ENCODE results near the gene DTNB. TPM values are rescaled to one million over a fixed set of nuclear protein-coding genes. Genes with fewer than 3 reads are reported as not detected.
"Not testable (repeated sequence)": the region's sequence is repeated elsewhere in the genome, so short reads cannot be mapped to it uniquely, and the experiment has no call there.

Gene DTNB
- total RNA-seq, 1 experiment from 2014 or later = 19.6 TPM

DNA sequence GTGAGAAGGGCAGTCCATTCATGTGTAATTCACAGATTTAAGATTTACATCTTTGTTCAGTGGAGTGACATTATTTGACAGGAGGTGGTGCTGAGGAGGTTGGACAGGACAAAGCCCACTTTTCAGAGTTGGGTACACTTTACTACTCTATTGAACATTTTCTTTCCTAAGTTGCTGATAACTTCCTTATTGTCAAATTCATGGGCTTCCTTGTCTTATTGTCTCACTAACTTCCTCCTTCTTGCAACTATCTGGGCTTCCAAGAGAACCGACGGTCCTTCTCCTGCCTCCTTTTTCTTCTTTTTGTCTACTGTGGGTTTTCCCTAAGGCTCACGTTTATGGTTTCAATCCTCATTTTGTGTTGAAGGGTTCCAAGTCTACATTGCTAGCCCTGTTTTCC, 263.9 kb downstream of the DTNB start:
- BruUV-seq (replicated peaks) = no TSS peak
- CTCF ChIA-PET = no interaction called here
- H3K9me3 ChIP-seq (ENCODE audit: low read depth, low read length, poor library complexity, severe bottlenecking) = no peaks in the 10 kb centered on the region
- no peak for TF ChIP-seq EZH2 (IDR thresholded peaks at IDR 0.05; ENCODE audit: borderline replicate concordance, low read depth, low read length, poor library complexity, severe bottlenecking)
- TF ChIP-seq, protein P1, sequence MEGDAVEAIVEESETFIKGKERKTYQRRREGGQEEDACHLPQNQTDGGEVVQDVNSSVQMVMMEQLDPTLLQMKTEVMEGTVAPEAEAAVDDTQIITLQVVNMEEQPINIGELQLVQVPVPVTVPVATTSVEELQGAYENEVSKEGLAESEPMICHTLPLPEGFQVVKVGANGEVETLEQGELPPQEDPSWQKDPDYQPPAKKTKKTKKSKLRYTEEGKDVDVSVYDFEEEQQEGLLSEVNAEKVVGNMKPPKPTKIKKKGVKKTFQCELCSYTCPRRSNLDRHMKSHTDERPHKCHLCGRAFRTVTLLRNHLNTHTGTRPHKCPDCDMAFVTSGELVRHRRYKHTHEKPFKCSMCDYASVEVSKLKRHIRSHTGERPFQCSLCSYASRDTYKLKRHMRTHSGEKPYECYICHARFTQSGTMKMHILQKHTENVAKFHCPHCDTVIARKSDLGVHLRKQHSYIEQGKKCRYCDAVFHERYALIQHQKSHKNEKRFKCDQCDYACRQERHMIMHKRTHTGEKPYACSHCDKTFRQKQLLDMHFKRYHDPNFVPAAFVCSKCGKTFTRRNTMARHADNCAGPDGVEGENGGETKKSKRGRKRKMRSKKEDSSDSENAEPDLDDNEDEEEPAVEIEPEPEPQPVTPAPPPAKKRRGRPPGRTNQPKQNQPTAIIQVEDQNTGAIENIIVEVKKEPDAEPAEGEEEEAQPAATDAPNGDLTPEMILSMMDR (conservative IDR thresholded peaks at IDR 0.05; ENCODE audit: low read depth, low read length) = no peak
- H3K4me1 ChIP-seq (ENCODE audit: insufficient read depth, low read length, poor library complexity, severe bottlenecking) = no peaks in the 10 kb centered on the region
- no peaks in the 10 kb centered on the region for H3K27me3 ChIP-seq (replicated peaks; ENCODE audit: insufficient read depth, low read depth, low read length, poor library complexity)
- DNase-seq (ENCODE audit: low spot score) = no peak
- H3K27ac ChIP-seq (ENCODE audit: low read depth, low read length, poor library complexity, severe bottlenecking) = no peak overlapping the region
- H3K36me3 ChIP-seq (ENCODE audit: insufficient read depth, low read length, poor library complexity, severe bottlenecking) = no peaks in the 10 kb centered on the region
- POLR2A ChIA-PET (ENCODE audit: low non-redundant PET) = no interaction called here
- H3K4me3 ChIP-seq (ENCODE audit: low read depth, low read length, poor library complexity, severe bottlenecking) = no peak overlapping the region
- intact Hi-C loops (cut with micrococcal nuclease; ENCODE audit: unreplicated experiment) = no loop called here

DNA sequence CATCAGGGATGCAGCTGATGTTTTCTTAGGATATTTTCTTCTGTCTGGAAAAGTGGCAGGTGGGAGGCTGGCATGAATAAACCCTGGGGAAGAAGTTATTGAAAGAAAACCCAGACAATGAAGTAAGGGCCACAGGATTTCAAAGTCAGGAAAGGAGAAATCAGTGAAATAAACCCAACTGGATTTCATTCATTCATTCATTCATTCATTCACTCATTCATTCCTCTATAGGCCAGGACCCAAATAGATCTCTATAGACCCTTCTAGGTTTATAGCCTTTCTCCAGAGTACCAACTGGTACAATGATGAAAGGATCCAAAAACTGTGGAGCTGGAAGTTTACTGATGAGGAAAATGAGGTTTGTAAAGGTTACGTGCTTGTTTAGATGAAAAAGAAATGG, 264.3 kb downstream of the DTNB start:
- H3K36me3 ChIP-seq (ENCODE audit: insufficient read depth, low read length, poor library complexity, severe bottlenecking) = no peaks in the 10 kb centered on the region
- no peak for DNase-seq (ENCODE audit: low spot score)
- ChIA-PET CTCF (no interaction called here), POLR2A (ENCODE audit: low non-redundant PET) (no interaction called here)
- no peaks in the 10 kb centered on the region for H3K27me3 ChIP-seq (replicated peaks; ENCODE audit: insufficient read depth, low read depth, low read length, poor library complexity)
- no peak overlapping the region for H3K27ac ChIP-seq (ENCODE audit: low read depth, low read length, poor library complexity, severe bottlenecking)
- H3K4me1 ChIP-seq (ENCODE audit: insufficient read depth, low read length, poor library complexity, severe bottlenecking) = no peaks in the 10 kb centered on the region
- intact Hi-C loops (cut with micrococcal nuclease; ENCODE audit: unreplicated experiment) = no loop called here
- no TSS peak for BruUV-seq (replicated peaks)
- no peak for TF ChIP-seq EZH2 (IDR thresholded peaks at IDR 0.05; ENCODE audit: borderline replicate concordance, low read depth, low read length, poor library complexity, severe bottlenecking)
- TF ChIP-seq, protein P1 (conservative IDR thresholded peaks at IDR 0.05; ENCODE audit: low read depth, low read length) = no peak
- no peak overlapping the region for H3K4me3 ChIP-seq (ENCODE audit: low read depth, low read length, poor library complexity, severe bottlenecking)
- no peaks in the 10 kb centered on the region for H3K9me3 ChIP-seq (ENCODE audit: low read depth, low read length, poor library complexity, severe bottlenecking)

DNA sequence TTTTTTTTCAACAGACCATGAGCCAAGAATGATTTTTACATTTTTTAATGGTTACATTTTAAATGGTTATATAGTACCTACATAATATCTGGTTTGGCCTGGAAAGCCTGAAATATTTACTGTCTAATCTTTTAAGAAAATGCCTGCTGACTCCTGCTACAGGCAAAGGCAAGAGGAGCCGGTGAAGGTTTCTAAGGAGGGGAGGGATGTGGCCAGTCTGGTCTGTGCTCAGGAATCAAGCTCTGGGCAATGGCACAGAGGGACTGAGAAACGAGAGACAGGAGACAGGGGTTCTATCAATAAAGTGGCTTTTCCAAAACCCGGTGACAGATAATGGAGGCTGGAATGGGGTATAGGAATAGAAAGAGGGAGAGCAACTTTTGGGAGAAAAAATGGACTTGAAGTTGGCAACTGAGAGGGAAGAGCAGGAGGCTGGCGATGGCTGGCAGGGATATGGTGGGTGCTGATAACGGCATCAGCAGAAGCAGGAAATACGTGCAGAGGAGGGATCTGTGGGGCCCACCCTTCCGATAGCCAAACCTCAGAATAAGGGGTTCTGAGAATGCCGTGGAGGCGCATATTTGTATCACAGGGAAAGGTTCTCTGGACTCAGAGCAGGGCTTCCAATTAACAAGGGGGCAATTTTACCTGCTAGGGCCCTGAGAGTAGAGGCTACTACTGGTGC, 267.6 kb downstream of the DTNB start:
- H3K4me3 ChIP-seq (ENCODE audit: low read depth, low read length, poor library complexity, severe bottlenecking) = no peak overlapping the region
- H3K4me1 ChIP-seq (ENCODE audit: insufficient read depth, low read length, poor library complexity, severe bottlenecking) = no peaks in the 10 kb centered on the region
- H3K36me3 ChIP-seq (ENCODE audit: insufficient read depth, low read length, poor library complexity, severe bottlenecking) = no peaks in the 10 kb centered on the region
- no peak for TF ChIP-seq EZH2 (IDR thresholded peaks at IDR 0.05; ENCODE audit: borderline replicate concordance, low read depth, low read length, poor library complexity, severe bottlenecking)
- TF ChIP-seq, protein P1 (conservative IDR thresholded peaks at IDR 0.05; ENCODE audit: low read depth, low read length) = no peak
- no peak overlapping the region for H3K27ac ChIP-seq (ENCODE audit: low read depth, low read length, poor library complexity, severe bottlenecking)
- no peaks in the 10 kb centered on the region for H3K9me3 ChIP-seq (ENCODE audit: low read depth, low read length, poor library complexity, severe bottlenecking)
- no peaks in the 10 kb centered on the region for H3K27me3 ChIP-seq (replicated peaks; ENCODE audit: insufficient read depth, low read depth, low read length, poor library complexity)
- POLR2A ChIA-PET (ENCODE audit: low non-redundant PET) = interaction anchor here (0.7 kb wide), 1 partner anchor 26 kb away, joined by 3 read pairs; no protein-coding TSS in a partner anchor
- CTCF ChIA-PET = no interaction called here
- no TSS peak for BruUV-seq (replicated peaks)
- no peak for DNase-seq (ENCODE audit: low spot score)
- intact Hi-C loops (cut with micrococcal nuclease; ENCODE audit: unreplicated experiment) = no loop called here

- H3K27ac ChIP-seq (ENCODE audit: low read depth, low read length, poor library complexity, severe bottlenecking); intact Hi-C loops (cut with micrococcal nuclease; ENCODE audit: unreplicated experiment); H3K27me3 ChIP-seq (replicated peaks; ENCODE audit: insufficient read depth, low read depth, low read length, poor library complexity); H3K36me3 ChIP-seq (ENCODE audit: insufficient read depth, low read length, poor library complexity, severe bottlenecking); POLR2A ChIA-PET (ENCODE audit: low non-redundant PET); BruUV-seq (replicated peaks); H3K4me1 ChIP-seq (ENCODE audit: insufficient read depth, low read length, poor library complexity, severe bottlenecking); H3K9me3 ChIP-seq (ENCODE audit: low read depth, low read length, poor library complexity, severe bottlenecking); DNase-seq (ENCODE audit: low spot score); H3K4me3 ChIP-seq (ENCODE audit: low read depth, low read length, poor library complexity, severe bottlenecking); CTCF ChIA-PET: not testable (repeated sequence)
Observed at GRCh38 chr2:25403120-25403760, 270.1 kb downstream of the DTNB start.

Measured in A673 (cell line).